HCT116 (cell line): Measurements from ENCODE around the gene GPR17. TPM values are rescaled to one million over a fixed set of nuclear protein-coding genes. Genes with fewer than 3 reads are reported as not detected.

ENCODE experiments used
- ATAC-seq: fragments of 200-7000 bp; cut with Tn5 transposase; 2 replicates; pipeline ENCODE4 v1.9.1; 2020; ENCODE audit warnings: mild to moderate bottlenecking, moderate library complexity
- BruUV-seq: library from RNA; stranded (reverse); fragments of 400-500 nt; replicated peaks from 2 replicates; lab custom pipeline; 2021; lab: Mats Ljungman, UMichigan
- CTCF ChIA-PET: fragments of 300-600 bp; sonication (Branson Sonifier 250); formaldehyde crosslinking; loops from one replicate; lab custom pipeline; 2021; ENCODE audit warnings: antibody characterized with exemption; lab: Charles Lee
- POLR2A ChIA-PET: fragments of 300-600, 350-600 bp; sonication (Branson Sonifier 250); formaldehyde crosslinking; loops from one replicate; lab custom pipeline; 2021; ENCODE audit warnings: antibody characterized with exemption; lab: Charles Lee
- RAD21 ChIA-PET, 2 experiments: fragments of 300-600 bp; sonication (Branson Sonifier 250); formaldehyde crosslinking; loops; one replicate each; lab custom pipeline; 2023; ENCODE audit warnings: low total read pairs in 2 of 2; ENCODE audit not compliant: uncharacterized antibody in 2 of 2, unreplicated experiment in 2 of 2, low non-redundant PET in 1 of 2; lab: Charles Lee
- DNase-seq: peaks from one replicate; pipeline ENCODE4 v3.0.0-alpha.2; 2010; ENCODE audit warnings: low read depth, low spot score
- H2AFZ ChIP-seq: fragments of 200-600 bp; shearing (Covaris generic), sonication (generic); 2 replicates; pipeline ENCODE4 v1.6.1; 2017; ENCODE audit warnings: low read depth, mixed run types, mixed read lengths, antibody characterized with exemption, low read length; ENCODE audit not compliant: poor library complexity, severe bottlenecking
- H3K27ac ChIP-seq: 2 replicates; pipeline ENCODE4 v1.5.1; 2012; ENCODE audit warnings: low read depth, low read length
- H3K27me3 ChIP-seq: fragments of 200-600 bp; sonication (generic); 2 replicates; pipeline ENCODE4 v1.6.1; 2016; ENCODE audit warnings: mixed run types, low read length, mixed read lengths; ENCODE audit not compliant: insufficient read depth
- H3K36me3 ChIP-seq, 2 experiments: fragments of 200-500 bp in 1 of 2; fragments of 200-600 bp in 1 of 2; sonication (Bioruptor generic) in 1 of 2; sonication (generic) in 1 of 2; 2 replicates each; pipeline versions ENCODE4 v1.5.1 to v1.6.1; 2014 to 2016; ENCODE audit warnings: low read length in 2 of 2, inconsistent platforms in 1 of 2, mixed read lengths in 1 of 2, mixed run types in 1 of 2; ENCODE audit not compliant: insufficient read depth in 2 of 2, control insufficient read depth in 1 of 2
- H3K4me1 ChIP-seq, 2 experiments: fragments of 200-600 bp in 1 of 2; sonication (generic) in 1 of 2; 2 replicates each; pipeline versions ENCODE4 v1.5.1 to v1.6.1; 2012 to 2017; ENCODE audit warnings: low read length in 2 of 2, inconsistent platforms in 1 of 2, mild to moderate bottlenecking in 1 of 2, mixed read lengths in 1 of 2, mixed run types in 1 of 2, moderate library complexity in 1 of 2; ENCODE audit not compliant: insufficient read depth in 2 of 2, control insufficient read depth in 1 of 2
- H3K4me2 ChIP-seq: fragments of 200-600 bp; sonication (generic); 2 replicates; pipeline ENCODE4 v1.6.1; 2017; ENCODE audit warnings: mixed run types, low read length, mixed read lengths
- H3K4me3 ChIP-seq, 2 experiments: fragments of 200-600 bp in 1 of 2; sonication (generic) in 1 of 2; replicated peaks in 1 of 2; 2 replicates each; pipeline ENCODE4 v1.5.1; 2011 to 2016; ENCODE audit warnings: low read length in 2 of 2, control low read depth in 1 of 2, low read depth in 1 of 2, mild to moderate bottlenecking in 1 of 2, mixed read lengths in 1 of 2, mixed run types in 1 of 2
- H3K79me2 ChIP-seq: fragments of 200-600 bp; sonication (generic); 2 replicates; pipeline ENCODE4 v1.6.1; 2017; ENCODE audit warnings: mild to moderate bottlenecking, mixed run types, low read length, moderate library complexity, mixed read lengths; ENCODE audit not compliant: insufficient read depth
- H3K9ac ChIP-seq: fragments of 200-600 bp; sonication (generic); 2 replicates; pipeline ENCODE4 v1.6.1; 2016; ENCODE audit warnings: low read length, mixed read lengths
- H3K9me2 ChIP-seq: fragments of 200-600 bp; sonication (generic), shearing (Covaris generic); 2 replicates; pipeline ENCODE4 v1.6.1; 2017; ENCODE audit warnings: mixed run types, mild to moderate bottlenecking, moderate library complexity; ENCODE audit not compliant: insufficient read depth
- H3K9me3 ChIP-seq, 2 experiments: fragments of 200-500 bp in 1 of 2; fragments of 200-600 bp in 1 of 2; sonication (Bioruptor generic) in 1 of 2; sonication (generic) in 1 of 2; 2 replicates each; pipeline ENCODE4 v1.6.1; 2014 to 2017; ENCODE audit warnings: low read length in 2 of 2, mixed read lengths in 2 of 2, inconsistent platforms in 1 of 2, low read depth in 1 of 2, mild to moderate bottlenecking in 1 of 2, mixed run types in 1 of 2, moderate library complexity in 1 of 2; ENCODE audit not compliant: control insufficient read depth in 1 of 2, insufficient read depth in 1 of 2
- H4K20me1 ChIP-seq: fragments of 200-600 bp; sonication (generic), shearing (Covaris generic); 2 replicates; pipeline ENCODE4 v1.6.1; 2017; ENCODE audit warnings: mixed run types, mild to moderate bottlenecking, moderate library complexity; ENCODE audit not compliant: insufficient read depth
- CBX3 ChIP-seq: IDR thresholded peaks from 2 replicates; pipeline ENCODE4 v1.6.1; 2012; ENCODE audit warnings: low read depth
- EGR1 ChIP-seq: IDR thresholded peaks from 2 replicates; pipeline ENCODE4 v1.6.1; 2012; ENCODE audit warnings: low read depth
- FOSL1 ChIP-seq: IDR thresholded peaks from 2 replicates; pipeline ENCODE4 v1.6.1; 2012; ENCODE audit warnings: low read depth
- JUND ChIP-seq: IDR thresholded peaks from 2 replicates; pipeline ENCODE4 v1.6.1; 2012
- POLR2A ChIP-seq: IDR thresholded peaks from 2 replicates; pipeline ENCODE4 v1.7.0; 2011; ENCODE audit warnings: borderline replicate concordance; ENCODE audit not compliant: insufficient read depth, insufficient read length; ENCODE audit errors: extremely low read depth
- SIN3A ChIP-seq: IDR thresholded peaks from 2 replicates; pipeline ENCODE4 v1.6.1; 2012; ENCODE audit warnings: low read depth
- SP1 ChIP-seq: IDR thresholded peaks from 2 replicates; pipeline ENCODE4 v1.6.1; 2012; ENCODE audit warnings: low read depth
- TCF7L2 ChIP-seq: IDR thresholded peaks from 2 replicates; pipeline ENCODE4 v1.7.0; 2011; ENCODE audit warnings: borderline replicate concordance, inconsistent platforms; ENCODE audit not compliant: insufficient read depth, insufficient read length; ENCODE audit errors: extremely low read depth
- YY1 ChIP-seq: IDR thresholded peaks from 2 replicates; pipeline ENCODE4 v1.6.1; 2011; ENCODE audit warnings: low read length, low read depth, moderate library complexity, mild to moderate bottlenecking; ENCODE audit not compliant: insufficient replicate concordance; ENCODE audit errors: extremely low read depth
- ZFX ChIP-seq: fragments of 450-650 bp; IDR thresholded peaks from 2 replicates; pipeline ENCODE4 v1.6.1; 2017
- ZNF274 ChIP-seq: fragments of 200-500 bp; sonication (Bioruptor generic); IDR thresholded peaks from 2 replicates; pipeline ENCODE4 v1.6.1; 2014; ENCODE audit warnings: mild to moderate bottlenecking, low read depth, low read length, inconsistent platforms
- intact Hi-C: fragments of 100-400 bp; cut with micrococcal nuclease; formaldehyde crosslinking; loops from 2 replicates; pipeline ENCODE4 v1.10.0; 2022
- total RNA-seq: library from RNA; stranded (reverse); gene quantifications from one replicate; pipeline ENCODE4 v1.2.1, GENCODE V29; 2021; ENCODE audit not compliant: unreplicated experiment
- TF ChIP-seq, protein P1 (sequence below): IDR thresholded peaks from 2 replicates; pipeline ENCODE4 v1.6.1; 2012; ENCODE audit warnings: low read depth

Gene GPR17
- total RNA-seq, 1 experiment from 2014 or later: not detected

DNA sequence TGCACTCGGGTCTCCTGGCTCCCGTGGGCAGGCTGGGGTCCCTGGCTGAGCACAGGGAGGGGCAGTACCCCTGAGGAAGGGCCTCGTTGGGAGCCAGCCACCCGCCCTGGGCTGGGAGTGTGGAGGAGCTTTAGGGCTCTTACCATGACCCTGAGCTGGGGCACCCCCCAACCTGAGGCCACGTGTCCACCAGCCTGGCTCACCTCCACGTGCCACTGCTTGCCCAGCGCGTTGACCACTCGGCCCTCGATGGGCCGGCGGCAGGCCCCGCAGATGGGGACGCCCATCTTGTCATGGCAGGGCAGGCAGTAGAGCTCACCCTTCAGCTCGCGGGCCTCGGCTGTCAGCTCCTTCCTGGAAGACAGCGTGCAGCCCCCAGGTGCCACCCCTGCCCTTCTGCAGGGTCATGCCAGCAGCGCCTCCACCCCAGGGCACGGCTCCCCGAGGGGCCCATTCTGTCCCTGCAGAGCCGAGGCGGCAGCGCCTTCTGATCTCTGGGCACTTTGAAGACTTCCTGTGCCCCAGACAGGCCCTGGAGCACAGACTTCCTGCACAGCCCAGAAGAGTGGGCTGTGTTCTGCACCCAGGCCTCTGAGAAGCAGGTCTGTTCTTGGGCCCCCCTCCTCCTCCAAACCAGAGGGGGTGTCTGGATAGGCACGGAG lies 4.0 kb upstream of the GPR17 start:
- H3K9me3 ChIP-seq: no peaks in the 10 kb centered on the region
- TF ChIP-seq FOSL1 (no peak), SP1 (no peak), JUND (no peak), ZNF274 (no peak), ZFX (no peak), SIN3A (no peak)
- ChIA-PET CTCF (no interaction called here), POLR2A (no interaction called here), RAD21 (no interaction called here)
- ATAC-seq (no peak), DNase-seq (no peak)
- peaks cover 14 to 26% of the 10 kb centered on the region in 2 experiments for H3K4me1 ChIP-seq
- no peak overlapping the region for H2AFZ ChIP-seq
- no peaks in the 10 kb centered on the region for H3K9me2 ChIP-seq
- H4K20me1 ChIP-seq: no peaks in the 10 kb centered on the region
- H3K36me3 ChIP-seq: no peaks in the 10 kb centered on the region
- intact Hi-C loops: loop anchor here (10.0 kb wide), 1 partner anchor 317 kb away; no protein-coding TSS in a partner anchor
- H3K4me3 ChIP-seq: no peak overlapping the region
- no peaks in the 10 kb centered on the region for H3K79me2 ChIP-seq
- BruUV-seq: no TSS peak
- no peak overlapping the region for H3K9ac ChIP-seq
- H3K27me3 ChIP-seq: no peaks in the 10 kb centered on the region
- no peak overlapping the region; the same call in 1 of the 2 replicates for H3K27ac ChIP-seq
- H3K4me2 ChIP-seq: no peak overlapping the region

DNA sequence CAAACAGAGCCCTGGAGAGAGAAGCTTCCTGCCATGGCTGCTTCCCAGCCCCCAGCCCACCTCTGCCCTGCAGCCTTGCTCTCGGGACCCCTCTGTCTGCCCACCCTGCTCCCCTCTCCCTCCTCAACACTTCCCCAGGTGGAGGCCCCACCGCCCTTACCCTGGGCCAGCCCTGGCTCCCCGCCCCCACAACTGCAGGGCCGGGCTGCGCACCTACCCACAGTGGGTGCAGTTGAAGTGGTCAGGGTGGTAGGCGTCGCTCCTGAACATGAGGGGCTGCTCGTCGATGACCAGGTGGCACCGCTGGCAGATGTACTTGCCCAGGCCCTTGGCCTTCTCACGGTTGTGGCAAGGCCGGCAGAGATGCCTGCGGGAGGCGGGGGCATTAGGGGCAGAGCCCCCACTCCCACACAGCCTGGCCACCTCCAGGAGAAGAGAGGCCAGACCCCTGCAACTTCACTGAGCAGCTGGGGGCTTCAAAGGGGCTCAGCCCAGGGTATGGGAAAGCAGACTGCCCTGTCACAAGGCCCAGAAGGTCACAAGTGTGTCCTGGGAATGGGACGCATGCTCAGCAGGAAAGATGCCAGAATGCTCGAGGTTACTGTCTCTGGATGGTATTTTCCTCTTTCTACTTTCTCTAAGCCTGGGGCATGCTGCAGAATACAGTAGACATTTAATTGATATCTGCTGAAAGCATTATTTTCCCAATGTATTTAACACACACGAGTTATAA lies 3.1 kb upstream of the GPR17 start:
- Histone ChIP-seq H3K27ac (no peak overlapping the region), H3K27me3 (no peaks in the 10 kb centered on the region), H3K9ac (no peak overlapping the region)
- ChIA-PET RAD21 (no interaction called here), POLR2A (no interaction called here)
- DNase-seq: no peak
- TF ChIP-seq TCF7L2 (no peak), YY1 (no peak), CBX3 (no peak), EGR1 (no peak), POLR2A (no peak)
- TF ChIP-seq, protein P1, sequence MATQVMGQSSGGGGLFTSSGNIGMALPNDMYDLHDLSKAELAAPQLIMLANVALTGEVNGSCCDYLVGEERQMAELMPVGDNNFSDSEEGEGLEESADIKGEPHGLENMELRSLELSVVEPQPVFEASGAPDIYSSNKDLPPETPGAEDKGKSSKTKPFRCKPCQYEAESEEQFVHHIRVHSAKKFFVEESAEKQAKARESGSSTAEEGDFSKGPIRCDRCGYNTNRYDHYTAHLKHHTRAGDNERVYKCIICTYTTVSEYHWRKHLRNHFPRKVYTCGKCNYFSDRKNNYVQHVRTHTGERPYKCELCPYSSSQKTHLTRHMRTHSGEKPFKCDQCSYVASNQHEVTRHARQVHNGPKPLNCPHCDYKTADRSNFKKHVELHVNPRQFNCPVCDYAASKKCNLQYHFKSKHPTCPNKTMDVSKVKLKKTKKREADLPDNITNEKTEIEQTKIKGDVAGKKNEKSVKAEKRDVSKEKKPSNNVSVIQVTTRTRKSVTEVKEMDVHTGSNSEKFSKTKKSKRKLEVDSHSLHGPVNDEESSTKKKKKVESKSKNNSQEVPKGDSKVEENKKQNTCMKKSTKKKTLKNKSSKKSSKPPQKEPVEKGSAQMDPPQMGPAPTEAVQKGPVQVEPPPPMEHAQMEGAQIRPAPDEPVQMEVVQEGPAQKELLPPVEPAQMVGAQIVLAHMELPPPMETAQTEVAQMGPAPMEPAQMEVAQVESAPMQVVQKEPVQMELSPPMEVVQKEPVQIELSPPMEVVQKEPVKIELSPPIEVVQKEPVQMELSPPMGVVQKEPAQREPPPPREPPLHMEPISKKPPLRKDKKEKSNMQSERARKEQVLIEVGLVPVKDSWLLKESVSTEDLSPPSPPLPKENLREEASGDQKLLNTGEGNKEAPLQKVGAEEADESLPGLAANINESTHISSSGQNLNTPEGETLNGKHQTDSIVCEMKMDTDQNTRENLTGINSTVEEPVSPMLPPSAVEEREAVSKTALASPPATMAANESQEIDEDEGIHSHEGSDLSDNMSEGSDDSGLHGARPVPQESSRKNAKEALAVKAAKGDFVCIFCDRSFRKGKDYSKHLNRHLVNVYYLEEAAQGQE: no peak
- TF ChIP-seq, all 23 proteins: peak for 0
- Histone ChIP-seq H3K4me3 (no peak overlapping the region), H3K36me3 (no peaks in the 10 kb centered on the region), H3K9me3 (no peaks in the 10 kb centered on the region), H2AFZ (no peak overlapping the region), H4K20me1 (no peaks in the 10 kb centered on the region), H3K79me2 (no peaks in the 10 kb centered on the region), H3K4me1 (peaks cover 7 to 26% of the 10 kb centered on the region in 2 experiments), H3K4me2 (no peak overlapping the region), H3K9me2 (no peaks in the 10 kb centered on the region)
- CTCF ChIA-PET: no interaction called here
- intact Hi-C loops: loop anchor here (10.0 kb wide), 1 partner anchor 318 kb away; no protein-coding TSS in a partner anchor
- no peak for ATAC-seq
- BruUV-seq: no TSS peak
